Fibroblast of villous mesenchyme (primary cell): Measurements from ENCODE around the gene TICRR. TPM values are rescaled to one million over a fixed set of nuclear protein-coding genes. Genes with fewer than 3 reads are reported as not detected.

Experiments used
- DNase-seq: peaks from one replicate; pipeline ENCODE4 v3.0.0-alpha.2; 2010; ENCODE audit warnings: low read depth
- H3K4me3 ChIP-seq: 2 replicates; pipeline ENCODE4 v1.5.1; 2011; ENCODE audit warnings: low read depth, mild to moderate bottlenecking, low read length
- total RNA-seq: library from RNA; depleted of rRNA; stranded (reverse); fragments of >200 nt; gene quantifications from 2 replicates; pipeline ENCODE4 v1.2.3, GENCODE V29; 2012
- TF ChIP-seq, protein P1 (sequence below): IDR thresholded peaks from 2 replicates; pipeline ENCODE4 v1.5.1; 2012; ENCODE audit warnings: low read depth, mild to moderate bottlenecking, low read length; ENCODE audit not compliant: insufficient read depth

TICRR gene
- total RNA-seq, 1 donor = 5.2 TPM

DNA sequence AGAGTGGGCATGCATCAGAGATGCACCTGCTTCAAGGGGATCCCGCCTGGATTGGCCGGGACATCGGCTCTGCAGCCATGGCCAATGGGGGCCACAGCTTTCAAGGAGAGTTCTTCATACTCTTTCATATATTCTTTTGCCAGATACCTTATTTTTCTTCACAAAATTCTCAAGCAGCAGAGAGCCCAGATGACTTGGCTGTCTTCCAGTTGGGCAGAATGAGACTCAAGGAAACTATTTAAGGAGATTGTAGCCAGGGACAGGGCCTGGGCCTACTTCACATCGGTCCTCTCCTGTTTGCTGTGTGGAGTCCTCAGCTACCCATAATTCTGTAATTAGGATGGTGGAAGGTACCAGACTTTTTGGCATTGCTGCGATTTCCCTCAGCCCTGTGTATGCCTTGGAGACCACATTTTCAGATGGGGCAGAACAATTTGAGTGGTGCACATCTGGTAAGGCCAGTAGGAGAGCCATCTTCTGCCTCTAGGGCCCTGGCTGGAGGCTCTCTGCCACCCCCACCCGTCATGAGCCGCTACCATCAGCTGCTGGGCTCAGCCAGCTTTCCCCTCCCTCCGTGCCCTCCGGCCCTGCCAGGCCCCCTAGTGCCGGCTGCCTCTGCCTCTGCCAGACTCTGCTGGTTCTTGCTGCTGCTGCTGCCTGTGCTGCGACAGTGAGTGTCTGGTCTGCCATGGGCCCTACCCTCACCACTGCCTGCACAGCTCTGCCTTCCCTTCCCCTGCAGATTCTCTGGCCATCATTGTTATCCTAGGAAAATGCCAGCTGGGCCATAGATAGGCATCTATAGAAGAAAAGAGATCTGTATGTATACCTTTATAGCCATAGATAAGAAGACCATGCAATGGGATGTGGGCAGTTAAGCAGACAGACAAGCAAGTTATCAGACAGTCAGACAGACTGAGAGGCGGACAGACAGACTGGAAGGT lies 97.2 kb downstream of the TICRR start:
- TF ChIP-seq, protein P1, sequence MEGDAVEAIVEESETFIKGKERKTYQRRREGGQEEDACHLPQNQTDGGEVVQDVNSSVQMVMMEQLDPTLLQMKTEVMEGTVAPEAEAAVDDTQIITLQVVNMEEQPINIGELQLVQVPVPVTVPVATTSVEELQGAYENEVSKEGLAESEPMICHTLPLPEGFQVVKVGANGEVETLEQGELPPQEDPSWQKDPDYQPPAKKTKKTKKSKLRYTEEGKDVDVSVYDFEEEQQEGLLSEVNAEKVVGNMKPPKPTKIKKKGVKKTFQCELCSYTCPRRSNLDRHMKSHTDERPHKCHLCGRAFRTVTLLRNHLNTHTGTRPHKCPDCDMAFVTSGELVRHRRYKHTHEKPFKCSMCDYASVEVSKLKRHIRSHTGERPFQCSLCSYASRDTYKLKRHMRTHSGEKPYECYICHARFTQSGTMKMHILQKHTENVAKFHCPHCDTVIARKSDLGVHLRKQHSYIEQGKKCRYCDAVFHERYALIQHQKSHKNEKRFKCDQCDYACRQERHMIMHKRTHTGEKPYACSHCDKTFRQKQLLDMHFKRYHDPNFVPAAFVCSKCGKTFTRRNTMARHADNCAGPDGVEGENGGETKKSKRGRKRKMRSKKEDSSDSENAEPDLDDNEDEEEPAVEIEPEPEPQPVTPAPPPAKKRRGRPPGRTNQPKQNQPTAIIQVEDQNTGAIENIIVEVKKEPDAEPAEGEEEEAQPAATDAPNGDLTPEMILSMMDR = no peak
- peak; percentile 16 for DNase-seq
- no peak overlapping the region for H3K4me3 ChIP-seq

DNA sequence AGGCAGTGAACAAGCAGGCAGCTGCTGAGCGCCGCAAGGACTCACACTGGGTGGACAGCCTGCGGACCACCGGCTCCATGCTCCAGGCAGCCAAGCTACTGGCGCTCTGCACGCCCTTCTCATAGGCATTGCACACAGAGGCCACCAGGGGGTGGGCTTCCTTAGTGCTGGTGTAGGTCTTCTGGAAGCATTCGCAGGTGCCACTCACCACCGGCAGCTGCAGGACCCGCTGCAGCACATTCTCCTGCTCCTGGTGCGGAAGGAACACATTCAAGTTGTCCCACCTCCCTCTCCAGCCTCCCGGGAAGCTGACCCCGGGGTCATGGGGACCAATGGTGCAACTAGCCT lies 97.9 kb downstream of the TICRR start:
- no peak overlapping the region for H3K4me3 ChIP-seq
- peak; percentile 32 for DNase-seq
- TF ChIP-seq, protein P1 = peak; percentile 66

DNA sequence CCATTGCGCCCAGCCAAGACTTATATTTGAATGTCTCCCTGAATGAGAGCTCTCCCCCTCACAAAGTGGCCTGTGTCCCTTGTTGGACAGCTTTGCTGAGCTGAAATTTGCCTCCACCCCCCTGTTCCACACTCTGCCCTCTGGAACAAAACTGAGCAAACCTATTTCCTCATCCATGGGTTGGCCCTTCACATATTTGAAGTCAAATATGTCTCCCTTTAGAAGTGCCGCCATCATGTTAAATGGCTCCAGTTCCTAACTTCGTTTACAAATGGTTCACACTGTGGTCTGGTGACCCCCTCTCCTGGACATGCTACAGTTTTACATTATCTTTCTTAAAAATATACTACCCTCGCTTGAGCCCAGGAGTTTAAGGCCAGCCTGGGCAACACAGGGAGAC lies 99.3 kb downstream of the TICRR start:
- no peak overlapping the region for H3K4me3 ChIP-seq
- TF ChIP-seq, protein P1 = no peak
- peak; percentile 8 for DNase-seq

DNA sequence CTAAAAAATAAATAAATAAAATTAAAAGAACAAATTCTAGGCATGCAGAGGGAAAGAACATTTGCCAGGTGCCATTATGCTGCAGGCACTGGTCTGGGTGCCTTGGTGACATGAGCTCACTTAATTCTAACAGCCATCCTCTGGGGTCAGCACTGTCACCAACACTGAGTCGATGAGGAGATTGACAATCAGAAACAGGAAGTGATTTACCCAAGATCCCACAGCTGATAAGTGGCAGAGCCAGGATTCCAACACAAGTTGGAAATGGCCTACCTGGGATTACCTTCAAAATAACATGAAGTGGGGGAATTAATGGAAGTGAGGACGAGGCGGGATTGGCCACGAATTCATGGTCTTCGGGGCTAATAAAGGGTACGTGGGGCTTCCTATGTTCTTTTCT lies 100.3 kb downstream of the TICRR start:
- no peak overlapping the region for H3K4me3 ChIP-seq
- TF ChIP-seq, protein P1 = no peak
- no peak for DNase-seq

DNA sequence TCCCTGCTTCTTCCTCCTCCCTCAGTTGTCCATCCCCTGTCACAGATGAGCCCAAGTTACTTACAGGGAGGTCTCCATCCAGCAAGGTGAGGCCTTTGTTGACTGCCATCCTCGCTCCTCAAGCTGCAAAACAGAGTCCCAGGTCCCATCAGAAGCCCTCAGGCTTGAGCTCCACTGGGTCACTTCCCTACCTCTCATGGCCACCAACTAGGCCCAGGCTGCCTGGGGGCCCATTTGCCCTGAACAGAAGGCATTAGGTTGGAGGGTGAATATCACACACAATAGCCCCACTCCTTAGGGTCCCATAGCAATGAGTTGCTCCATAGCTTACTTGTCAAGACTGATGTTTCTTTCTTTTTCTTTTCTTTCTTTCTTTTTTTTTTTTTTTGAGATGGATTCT lies 102.1 kb downstream of the TICRR start:
- TF ChIP-seq, protein P1 = no peak
- DNase-seq = no peak
- no peak overlapping the region for H3K4me3 ChIP-seq

Other genes with a start within 250 kb of the TICRR start
- 75.4 and 79.5 TPM in 2 replicates for gene POLG, start 240.6 kb upstream of the TICRR start, total RNA-seq
- gene RHCG, start 78.9 kb upstream of the TICRR start, total RNA-seq = not detected in 2 replicates
- gene KIF7, start 80.0 kb downstream of the TICRR start, total RNA-seq = 12.2 and 13.4 TPM in 2 replicates
- gene PLIN1, start 103.9 kb downstream of the TICRR start, total RNA-seq = under 0.01 and 0.43 TPM in 2 replicates
- gene PEX11A, start 115.3 kb downstream of the TICRR start, total RNA-seq = 3.9 and 8.2 TPM in 2 replicates
- gene WDR93, start 115.3 kb downstream of the TICRR start, total RNA-seq = under 0.01 TPM in 1 of 2 replicates, not detected in the other
- under 0.01 TPM in 2 replicates for gene MESP1, start 175.8 kb downstream of the TICRR start, total RNA-seq
- 0.32 and 0.43 TPM in 2 replicates for gene MESP2, start 200.9 kb downstream of the TICRR start, total RNA-seq
- 52.5 and 54.0 TPM in 2 replicates for gene ANPEP, start 239.4 kb downstream of the TICRR start, total RNA-seq